Mesenchymal stem cell (in vitro differentiated cells and primary cell): Measurements from ENCODE around the gene SNX8.

Experiments
- DNase-seq: peaks from one replicate; pipeline ENCODE4 v3.0.0-alpha.2; 2013
- H2AFZ ChIP-seq: one replicate; pipeline ENCODE4 v1.6.1; 2013; ENCODE audit warnings: low read depth, mild to moderate bottlenecking, control low read depth, inconsistent platforms, low read length, moderate library complexity
- H2AK5ac ChIP-seq: 2 replicates; pipeline ENCODE4 v1.6.1; 2013; ENCODE audit warnings: low read length, moderate library complexity, mild to moderate bottlenecking, inconsistent platforms; ENCODE audit not compliant: severe bottlenecking
- H2BK120ac ChIP-seq: one replicate; pipeline ENCODE4 v1.6.1; 2013; ENCODE audit warnings: low read depth, mild to moderate bottlenecking, inconsistent platforms, low read length, moderate library complexity
- H2BK12ac ChIP-seq, 2 experiments: one replicate each; pipeline ENCODE4 v1.6.1; 2013; ENCODE audit warnings: inconsistent platforms in 2 of 2, low read length in 2 of 2, mild to moderate bottlenecking in 2 of 2, moderate library complexity in 2 of 2, control low read depth in 1 of 2
- H2BK15ac ChIP-seq: one replicate; pipeline ENCODE4 v1.6.1; 2013; ENCODE audit warnings: mild to moderate bottlenecking, low read depth, inconsistent platforms; ENCODE audit not compliant: poor library complexity, severe bottlenecking
- H2BK5ac ChIP-seq: 2 replicates; pipeline ENCODE4 v1.6.1; 2013; ENCODE audit warnings: low read depth, mild to moderate bottlenecking, low read length, control low read depth, inconsistent platforms; ENCODE audit not compliant: poor library complexity, severe bottlenecking
- H3K14ac ChIP-seq, 2 experiments: one replicate each; pipeline ENCODE4 v1.6.1; 2013; ENCODE audit warnings: inconsistent platforms in 2 of 2, low read length in 2 of 2, control low read depth in 1 of 2, mild to moderate bottlenecking in 1 of 2, moderate library complexity in 1 of 2
- H3K18ac ChIP-seq, 2 experiments: one replicate each; pipeline ENCODE4 v1.6.1; 2013; ENCODE audit warnings: inconsistent platforms in 2 of 2, low read length in 2 of 2, control low read depth in 1 of 2, low read depth in 1 of 2, mild to moderate bottlenecking in 1 of 2
- H3K23ac ChIP-seq, 2 experiments: one replicate each; pipeline ENCODE4 v1.6.1; 2013; ENCODE audit warnings: inconsistent platforms in 2 of 2, low read length in 2 of 2, mild to moderate bottlenecking in 2 of 2, moderate library complexity in 2 of 2, control low read depth in 1 of 2
- H3K27ac ChIP-seq: 2 replicates; pipeline ENCODE4 v1.5.1; 2013; ENCODE audit warnings: mild to moderate bottlenecking, moderate library complexity, low read length, control low read depth, inconsistent platforms; ENCODE audit not compliant: poor library complexity, severe bottlenecking
- H3K27me3 ChIP-seq, 2 experiments: 2 replicates each; pipeline versions ENCODE4 v1.6.1 to v1.7.0; 2013; ENCODE audit warnings: low read length in 2 of 2, mild to moderate bottlenecking in 2 of 2, moderate library complexity in 2 of 2, control low read depth in 1 of 2, inconsistent platforms in 1 of 2; ENCODE audit not compliant: control insufficient read depth in 1 of 2, insufficient read depth in 1 of 2
- H3K36me3 ChIP-seq, 2 experiments: 2 replicates each; pipeline versions ENCODE4 v1.6.1 to v1.7.0; 2013; ENCODE audit warnings: low read length in 2 of 2, control low read depth in 1 of 2, inconsistent platforms in 1 of 2, low read depth in 1 of 2, mild to moderate bottlenecking in 1 of 2; ENCODE audit not compliant: insufficient read depth in 2 of 2, control insufficient read depth in 1 of 2
- H3K4ac ChIP-seq, 2 experiments: one replicate each; pipeline ENCODE4 v1.6.1; 2013; ENCODE audit warnings: inconsistent platforms in 2 of 2, low read length in 2 of 2, mild to moderate bottlenecking in 2 of 2, moderate library complexity in 2 of 2, control low read depth in 1 of 2, low read depth in 1 of 2
- H3K4me1 ChIP-seq: 2 replicates; pipeline ENCODE4 v1.6.1; 2013; ENCODE audit warnings: low read depth, low read length, control low read depth; ENCODE audit not compliant: control insufficient read depth, insufficient read depth
- H3K4me2 ChIP-seq: 2 replicates; pipeline ENCODE4 v1.6.1; 2013; ENCODE audit warnings: low read length, mild to moderate bottlenecking, inconsistent platforms; ENCODE audit not compliant: poor library complexity, severe bottlenecking
- H3K4me3 ChIP-seq, 2 experiments: 2 replicates each; pipeline versions ENCODE4 v1.5.1 to v1.7.0; 2013; ENCODE audit warnings: low read length in 2 of 2, mild to moderate bottlenecking in 2 of 2, control low read depth in 1 of 2, low read depth in 1 of 2; ENCODE audit not compliant: insufficient read depth in 1 of 2
- H3K79me1 ChIP-seq: replicated peaks from 2 replicates; pipeline ENCODE4 v1.6.1; 2013; ENCODE audit warnings: mild to moderate bottlenecking, control low read depth, low read length, inconsistent platforms; ENCODE audit not compliant: poor library complexity, severe bottlenecking
- H3K9ac ChIP-seq: 2 replicates; pipeline ENCODE4 v1.7.0; 2013; ENCODE audit warnings: mild to moderate bottlenecking, low read length, moderate library complexity
- H3K9me3 ChIP-seq: 2 replicates; pipeline ENCODE4 v1.7.0; 2013; ENCODE audit warnings: mild to moderate bottlenecking, low read length; ENCODE audit not compliant: control insufficient read depth
- H4K8ac ChIP-seq: one replicate; pipeline ENCODE4 v1.6.1; 2013; ENCODE audit warnings: inconsistent platforms, mild to moderate bottlenecking, low read length, moderate library complexity
- H4K91ac ChIP-seq: one replicate; pipeline ENCODE4 v1.6.1; 2013; ENCODE audit warnings: mild to moderate bottlenecking, low read length, inconsistent platforms
- WGBS: methylation state at CpG from one replicate; pipeline ENCODE4 v1.1.7; 2013; ENCODE audit warnings: mixed read lengths; 5-methylcytosine and 5-hydroxymethylcytosine counted together

Gene SNX8

GRCh38 chr7:2241580-2242540, 72.4 kb downstream of the SNX8 start, which contains the start of the genes MRM2 and NUDT1:
Gene MRM2, minus strand, starts transcription at chr7:2242205. Its CDS starts 36 bp downstream, at chr7:2242169.
Gene NUDT1, plus strand, starts transcription at chr7:2242226. Its CDS starts 2,349 bp downstream, at chr7:2244575.
- peak; percentile 84 for DNase-seq
- Histone ChIP-seq H3K79me1 (peaks cover 15% of the 10 kb centered on the region), H3K27ac (no peak within 1 kb of the TSS), H3K9me3 (no peaks in the 10 kb centered on the region), H2BK12ac (no peak within 1 kb of the TSS), H3K9ac (peak within 1 kb of the TSS; percentile 93), H2BK120ac (peak within 1 kb of the TSS; percentile 21), H3K4ac (peak within 1 kb of the TSS in 1 of 2 experiments; percentile 63), H3K27me3 (no peaks in the 10 kb centered on the region), H2BK15ac (peak within 1 kb of the TSS; percentile 9), H3K4me1 (peaks cover 16% of the 10 kb centered on the region), H2AK5ac (no peak within 1 kb of the TSS), H3K4me3 (peak within 1 kb of the TSS; percentile 93 to 97), H3K36me3 (peaks cover 26% of the 10 kb centered on the region in 2 experiments), H4K91ac (peak within 1 kb of the TSS; percentile 54), H3K23ac (peak within 1 kb of the TSS in 1 of 2 experiments; percentile 36), H3K4me2 (peak within 1 kb of the TSS; percentile 92), H2BK5ac (no peak within 1 kb of the TSS), H2AFZ (peak within 1 kb of the TSS; percentile 90), H4K8ac (peak within 1 kb of the TSS; percentile 97), H3K18ac (peak within 1 kb of the TSS; percentile 86 to 87), H3K14ac (peak within 1 kb of the TSS in 1 of 2 experiments; percentile 82)
- WGBS, result 2% methylated on average over 75 of the region's 81 CpGs

- Histone ChIP-seq H3K4me2 (no peak overlapping the region), H3K18ac (no peak overlapping the region), H3K9ac (no peak overlapping the region), H3K4ac (no peak overlapping the region), H2BK15ac (no peak overlapping the region), H3K14ac (no peak overlapping the region), H3K79me1 (peaks cover 21% of the 10 kb centered on the region), H3K4me3 (no peak overlapping the region), H3K27ac (no peak overlapping the region), H3K23ac (no peak overlapping the region), H2BK12ac (no peak overlapping the region), H3K36me3 (peaks cover 38 to 47% of the 10 kb centered on the region in 2 experiments), H3K27me3 (no peaks in the 10 kb centered on the region), H3K4me1 (peaks cover 14% of the 10 kb centered on the region), H2AK5ac (no peak overlapping the region), H2AFZ (no peak overlapping the region), H2BK120ac (no peak overlapping the region), H4K8ac (no peak overlapping the region), H3K9me3 (no peaks in the 10 kb centered on the region), H4K91ac (no peak overlapping the region), H2BK5ac (no peak overlapping the region)
- WGBS, result 99% methylated on average over 17 of the region's 17 CpGs
- no peak for DNase-seq
These were observed 75.0 kb downstream of the SNX8 start for GRCh38 chr7:2239242-2239641.

- Histone ChIP-seq H2AFZ (no peak overlapping the region), H3K27me3 (no peaks in the 10 kb centered on the region), H4K91ac (no peak overlapping the region), H3K9ac (no peak overlapping the region), H3K4me1 (peaks cover 6% of the 10 kb centered on the region), H2BK120ac (no peak overlapping the region), H2BK12ac (no peak overlapping the region), H3K4me2 (no peak overlapping the region), H3K27ac (no peak overlapping the region), H3K18ac (no peak overlapping the region), H2BK15ac (no peak overlapping the region), H3K14ac (no peak overlapping the region), H2AK5ac (no peak overlapping the region), H3K23ac (no peak overlapping the region), H3K79me1 (peaks cover 21% of the 10 kb centered on the region), H2BK5ac (no peak overlapping the region), H3K4me3 (no peak overlapping the region), H4K8ac (no peak overlapping the region), H3K9me3 (no peaks in the 10 kb centered on the region), H3K4ac (no peak overlapping the region), H3K36me3 (peaks cover 38 to 51% of the 10 kb centered on the region in 2 experiments)
- DNase-seq, result no peak
- 92% methylated on average over 12 of the region's 12 CpGs for WGBS
These were observed 77.1 kb downstream of the SNX8 start for GRCh38 chr7:2237109-2237602.

- H2AFZ ChIP-seq, result no peak overlapping the region
- H3K9me3 ChIP-seq, result no peaks in the 10 kb centered on the region
- no peak overlapping the region for H3K27ac ChIP-seq
- no peak overlapping the region for H3K23ac ChIP-seq
- no peak for DNase-seq
- no peak overlapping the region for H3K4ac ChIP-seq
- H3K9ac ChIP-seq, result peak overlapping the region; percentile 26
- H3K4me1 ChIP-seq, result peaks cover 7% of the 10 kb centered on the region
- H3K79me1 ChIP-seq, result peaks cover 29% of the 10 kb centered on the region
- no peak overlapping the region for H4K8ac ChIP-seq
- H3K4me2 ChIP-seq, result no peak overlapping the region
- 98% methylated on average over 3 of the region's 3 CpGs for WGBS
- H3K4me3 ChIP-seq, result no peak overlapping the region
- H3K36me3 ChIP-seq, result peaks cover 48 to 49% of the 10 kb centered on the region in 2 experiments
- no peak overlapping the region for H3K14ac ChIP-seq
- no peak overlapping the region for H3K18ac ChIP-seq
- H3K27me3 ChIP-seq, result no peaks in the 10 kb centered on the region
- H2AK5ac ChIP-seq, result no peak overlapping the region
- H2BK12ac ChIP-seq, result no peak overlapping the region
- no peak overlapping the region for H4K91ac ChIP-seq
- H2BK5ac ChIP-seq, result no peak overlapping the region
- H2BK120ac ChIP-seq, result no peak overlapping the region
- H2BK15ac ChIP-seq, result no peak overlapping the region
These were observed 80.3 kb downstream of the SNX8 start for GRCh38 chr7:2233926-2234325.
